HL-60 (cell line): ENCODE measurements around the gene DTD1.

ENCODE experiments used
- DNase-seq, 2 experiments: peaks; one replicate each; pipeline ENCODE4 v3.0.0-alpha.2; 2010 to 2020; ENCODE audit warnings: low read depth in 1 of 2, low spot score in 1 of 2
- H3K27ac ChIP-seq: fragments of 250-450 bp; sonication (Bioruptor Pico); replicated peaks from 2 replicates; pipeline ENCODE4 v1.5.1; 2020; ENCODE audit warnings: mild to moderate bottlenecking, moderate library complexity
- H3K27me3 ChIP-seq: fragments of 250-450 bp; sonication (Bioruptor Pico); 2 replicates; pipeline ENCODE4 v1.5.1; 2021; ENCODE audit warnings: mild to moderate bottlenecking, moderate library complexity; ENCODE audit not compliant: insufficient read depth, poor library complexity, severe bottlenecking
- H3K4me3 ChIP-seq: replicated peaks from 2 replicates; pipeline ENCODE4 v1.5.1; 2011; ENCODE audit warnings: mild to moderate bottlenecking, control low read depth, low read length; ENCODE audit not compliant: insufficient read depth
- CTCF ChIP-seq: IDR thresholded peaks from one replicate; pipeline ENCODE4 v1.5.1; 2011; ENCODE audit warnings: low read length, control low read depth, inconsistent platforms; ENCODE audit not compliant: insufficient read depth
- GABPA ChIP-seq: IDR thresholded peaks from 2 replicates; pipeline ENCODE4 v1.6.1; 2012; ENCODE audit warnings: low read depth
- POLR2AphosphoS5 ChIP-seq: IDR thresholded peaks from 2 replicates; pipeline ENCODE4 v1.6.1; 2012; ENCODE audit warnings: low read depth
- REST ChIP-seq: IDR thresholded peaks from 2 replicates; pipeline ENCODE4 v1.6.1; 2012; ENCODE audit warnings: low read depth; ENCODE audit not compliant: insufficient replicate concordance
- SPI1 ChIP-seq: IDR thresholded peaks from 2 replicates; pipeline ENCODE4 v1.6.1; 2012; ENCODE audit warnings: low read depth, mild to moderate bottlenecking, borderline replicate concordance

Gene DTD1

GRCh38 chr20:18689557-18689956 is 101.7 kb downstream of the DTD1 start:
- DNase-seq, result no peak
- no peak overlapping the region for H3K27ac ChIP-seq
- no peak for TF ChIP-seq POLR2AphosphoS5
- no peak for TF ChIP-seq SPI1
- no peak for TF ChIP-seq CTCF
- TF ChIP-seq GABPA, result no peak
- TF ChIP-seq REST, result no peak
- no peak overlapping the region for H3K4me3 ChIP-seq
- no peaks in the 10 kb centered on the region for H3K27me3 ChIP-seq

- Histone ChIP-seq H3K27ac (no peak overlapping the region), H3K27me3 (no peaks in the 10 kb centered on the region), H3K4me3 (no peak overlapping the region)
- DNase-seq, result no peak
- TF ChIP-seq GABPA (no peak), POLR2AphosphoS5 (no peak), REST (no peak), CTCF (no peak)
Measured at GRCh38 chr20:18692447-18692846, 104.6 kb downstream of the DTD1 start.

- Histone ChIP-seq H3K4me3 (no peak overlapping the region), H3K27me3 (no peaks in the 10 kb centered on the region), H3K27ac (no peak overlapping the region)
- DNase-seq, result no peak
- TF ChIP-seq POLR2AphosphoS5 (no peak), SPI1 (no peak)
Measured at GRCh38 chr20:18694071-18694470, 106.2 kb downstream of the DTD1 start.

- Histone ChIP-seq H3K4me3 (no peak overlapping the region), H3K27me3 (no peaks in the 10 kb centered on the region), H3K27ac (no peak overlapping the region)
- TF ChIP-seq GABPA, result no peak
- TF ChIP-seq REST, result no peak
- no peak for TF ChIP-seq POLR2AphosphoS5
- TF ChIP-seq SPI1, result no peak
- no peak for TF ChIP-seq CTCF
- no peak for DNase-seq
Measured at GRCh38 chr20:18695175-18695574, 107.3 kb downstream of the DTD1 start.
